GM19240 (cell line): ENCODE results near the gene SH3YL1.

ENCODE experiments used
- DNase-seq: peaks from one replicate; pipeline ENCODE4 v3.0.0; 2011; ENCODE audit warnings: low spot score; ENCODE audit not compliant: insufficient read length

Gene SH3YL1, protein sequence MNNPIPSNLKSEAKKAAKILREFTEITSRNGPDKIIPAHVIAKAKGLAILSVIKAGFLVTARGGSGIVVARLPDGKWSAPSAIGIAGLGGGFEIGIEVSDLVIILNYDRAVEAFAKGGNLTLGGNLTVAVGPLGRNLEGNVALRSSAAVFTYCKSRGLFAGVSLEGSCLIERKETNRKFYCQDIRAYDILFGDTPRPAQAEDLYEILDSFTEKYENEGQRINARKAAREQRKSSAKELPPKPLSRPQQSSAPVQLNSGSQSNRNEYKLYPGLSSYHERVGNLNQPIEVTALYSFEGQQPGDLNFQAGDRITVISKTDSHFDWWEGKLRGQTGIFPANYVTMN

DNA sequence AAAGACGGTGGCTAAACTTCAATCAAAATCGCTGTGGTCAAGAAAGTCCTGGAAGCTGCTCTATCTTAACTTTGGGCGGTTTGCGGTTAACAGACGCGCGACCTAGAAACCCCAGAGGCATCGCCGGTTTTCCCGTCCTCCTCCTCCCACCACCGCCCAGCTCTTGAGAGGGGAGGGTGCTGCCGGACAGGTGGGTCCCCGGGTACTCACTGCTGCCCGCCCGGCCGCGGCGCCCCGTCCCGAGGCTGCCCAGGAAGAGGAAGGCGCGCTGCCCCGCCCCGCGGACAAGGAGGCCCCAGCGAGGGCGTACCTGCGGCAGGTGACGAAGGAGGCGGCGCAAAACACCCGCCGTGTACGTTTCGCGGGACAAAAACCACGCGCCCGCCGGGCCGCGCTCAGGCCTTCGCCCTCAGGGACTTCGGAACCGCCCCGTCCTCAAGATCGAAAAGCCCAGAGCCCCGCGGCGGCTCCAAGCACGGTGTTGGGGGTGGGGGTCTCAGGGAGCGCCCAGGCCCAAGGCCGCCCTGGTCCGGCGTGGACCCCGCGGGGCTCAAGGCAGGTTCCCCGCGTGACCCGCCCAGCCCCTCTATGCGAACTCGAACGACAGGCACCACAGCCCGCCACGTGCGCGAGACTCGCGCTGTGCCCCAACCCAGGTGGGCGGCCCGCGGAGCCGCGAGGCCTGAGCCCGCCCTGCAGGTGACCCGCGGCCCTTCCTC, at the start of gene SH3YL1:
Gene SH3YL1, minus strand, starts transcription at position 259 of the 719 bp plus-strand sequence. Its CDS starts 48 bp downstream, at position 211.
- DNase-seq: no peak

DNA sequence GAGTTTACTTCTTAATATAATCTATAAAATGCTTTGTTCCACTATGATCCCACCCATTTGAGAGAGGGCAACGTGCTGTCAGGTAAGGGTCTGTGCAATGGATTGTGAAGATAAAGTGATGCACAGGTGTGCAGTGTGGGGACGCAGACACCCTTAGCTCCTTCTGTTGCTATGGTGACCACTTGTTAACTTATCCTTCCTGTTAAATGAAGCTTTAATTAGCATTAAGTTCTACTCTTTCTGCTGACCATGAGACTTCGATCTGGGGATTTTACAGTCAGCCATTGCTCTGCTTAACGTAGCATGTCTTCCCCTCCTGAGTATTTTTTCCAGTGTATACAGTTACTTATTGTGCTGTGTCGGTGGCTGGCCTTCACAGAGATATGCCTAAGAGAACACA, 47.2 kb upstream of the SH3YL1 start:
- no peak for DNase-seq

DNA sequence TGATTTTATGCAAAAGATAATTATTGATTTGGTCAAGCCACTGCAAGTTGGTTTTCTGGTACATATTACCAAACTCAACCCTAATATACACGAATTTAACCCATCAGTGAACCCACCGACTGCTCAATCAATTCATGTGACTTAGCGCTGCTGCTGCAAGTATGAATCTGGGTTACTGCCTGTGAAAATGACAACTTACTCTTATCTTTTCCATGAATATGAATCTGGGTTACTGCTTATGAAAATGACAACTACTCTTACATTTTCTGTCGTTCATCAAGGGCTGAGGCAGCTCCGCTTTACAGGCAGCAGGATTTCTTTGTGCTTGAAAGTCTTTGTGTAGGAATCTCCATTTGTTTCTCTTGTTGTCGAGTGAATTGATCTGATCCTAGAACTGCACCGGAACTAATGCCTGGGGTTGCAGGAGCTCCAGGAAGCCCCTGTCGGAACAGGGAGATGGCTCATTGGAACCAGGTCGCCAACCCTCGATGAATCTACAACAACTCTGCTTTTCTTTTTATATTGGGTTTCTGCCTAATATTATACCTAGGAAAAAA, 46.2 kb upstream of the SH3YL1 start:
- no peak for DNase-seq

DNA sequence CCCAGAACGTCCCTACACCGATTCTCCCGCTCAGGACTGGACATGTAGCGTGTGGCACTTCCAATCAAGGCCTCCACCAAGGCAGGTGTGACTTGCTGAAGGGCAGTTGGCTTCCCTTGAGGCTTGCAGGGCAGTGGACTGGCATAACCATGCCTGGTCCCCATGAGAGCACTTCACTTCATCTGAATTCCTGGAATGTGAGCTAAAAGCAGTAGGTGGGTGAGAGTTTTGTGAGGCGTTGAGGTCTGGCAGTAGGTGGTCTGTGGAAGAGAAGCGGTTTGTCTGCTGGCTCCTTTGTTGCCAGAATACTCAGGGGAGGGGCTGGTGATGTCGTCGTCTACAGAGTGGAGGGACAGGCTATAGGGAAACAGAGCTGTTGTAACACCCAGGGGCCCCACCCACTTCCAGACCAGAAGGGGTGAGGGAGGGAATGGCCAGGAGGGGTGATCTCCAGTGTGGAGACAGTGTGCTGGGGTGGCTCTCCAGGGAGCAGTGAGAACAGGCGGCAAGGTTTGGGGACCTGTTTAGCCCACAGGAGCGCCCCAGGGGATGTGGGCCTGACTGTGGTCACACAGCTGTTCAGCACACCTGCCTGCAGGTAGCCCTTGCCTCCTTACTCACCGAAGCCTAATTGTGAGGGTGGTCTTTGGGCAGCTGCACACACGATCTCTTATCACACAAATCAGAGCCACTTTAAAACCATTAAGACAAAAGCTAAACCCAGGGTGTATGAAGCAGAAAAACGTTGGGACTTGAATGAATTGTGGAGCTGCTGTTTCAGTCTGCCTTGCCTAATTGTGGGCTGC, 45.5 kb upstream of the SH3YL1 start:
- DNase-seq: no peak

DNA sequence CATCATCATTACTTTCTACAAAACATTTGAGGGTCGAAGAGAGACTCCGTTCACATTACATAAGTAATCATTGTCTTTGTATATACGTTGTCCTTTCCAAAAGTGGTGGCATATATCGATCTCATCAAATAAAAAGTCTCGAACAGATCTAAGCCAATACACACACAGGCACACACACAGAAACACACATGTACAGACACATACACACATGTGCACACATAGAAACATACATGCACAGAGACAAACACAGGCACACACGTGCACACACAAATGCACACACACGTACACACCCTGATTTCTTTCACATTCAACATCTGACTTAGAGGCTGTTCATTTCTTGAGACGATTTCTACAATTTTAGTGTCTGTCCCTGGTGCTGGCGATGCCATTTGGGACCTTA, 41.5 kb upstream of the SH3YL1 start:
- DNase-seq: no peak

DNA sequence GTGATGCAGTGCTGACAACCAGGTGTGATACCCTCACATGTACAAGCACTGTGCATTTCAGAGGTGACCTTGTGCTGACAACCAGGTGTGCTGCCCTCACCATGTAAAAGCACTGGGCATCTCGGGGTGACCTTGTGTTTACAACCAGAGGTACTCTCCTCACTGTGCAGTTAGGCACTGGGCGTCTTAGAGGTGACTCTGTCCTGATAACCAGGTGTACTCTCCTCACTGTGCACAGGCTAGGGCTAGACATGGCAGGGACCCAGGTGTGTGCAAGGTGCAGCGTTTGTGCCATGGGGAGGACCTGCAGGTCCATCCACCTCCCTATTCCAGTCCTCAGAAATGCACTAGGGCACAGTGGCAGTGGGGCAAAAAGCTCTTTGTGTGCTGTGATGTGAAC, 32.5 kb upstream of the SH3YL1 start:
- DNase-seq: no peak

DNA sequence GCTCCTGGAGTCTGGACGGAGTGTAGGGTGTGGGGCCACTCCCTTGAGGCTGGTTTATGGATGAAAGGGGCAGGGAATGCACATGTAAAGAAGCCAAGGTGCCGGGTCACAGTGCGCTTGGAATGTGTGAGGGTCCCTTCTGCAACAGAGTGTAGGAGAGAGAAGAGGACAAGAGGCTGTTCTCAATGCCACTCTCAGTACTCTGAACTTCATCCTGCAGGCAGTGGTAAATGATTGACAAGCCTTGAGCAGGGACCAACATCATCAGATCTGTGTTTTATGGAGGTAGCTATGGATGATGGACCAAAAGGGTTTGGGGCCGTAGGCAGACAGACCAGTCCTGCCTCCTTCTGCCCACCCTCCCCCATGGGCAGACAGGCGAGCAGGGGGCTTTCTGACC, 31.3 kb upstream of the SH3YL1 start:
- DNase-seq: no peak

DNA sequence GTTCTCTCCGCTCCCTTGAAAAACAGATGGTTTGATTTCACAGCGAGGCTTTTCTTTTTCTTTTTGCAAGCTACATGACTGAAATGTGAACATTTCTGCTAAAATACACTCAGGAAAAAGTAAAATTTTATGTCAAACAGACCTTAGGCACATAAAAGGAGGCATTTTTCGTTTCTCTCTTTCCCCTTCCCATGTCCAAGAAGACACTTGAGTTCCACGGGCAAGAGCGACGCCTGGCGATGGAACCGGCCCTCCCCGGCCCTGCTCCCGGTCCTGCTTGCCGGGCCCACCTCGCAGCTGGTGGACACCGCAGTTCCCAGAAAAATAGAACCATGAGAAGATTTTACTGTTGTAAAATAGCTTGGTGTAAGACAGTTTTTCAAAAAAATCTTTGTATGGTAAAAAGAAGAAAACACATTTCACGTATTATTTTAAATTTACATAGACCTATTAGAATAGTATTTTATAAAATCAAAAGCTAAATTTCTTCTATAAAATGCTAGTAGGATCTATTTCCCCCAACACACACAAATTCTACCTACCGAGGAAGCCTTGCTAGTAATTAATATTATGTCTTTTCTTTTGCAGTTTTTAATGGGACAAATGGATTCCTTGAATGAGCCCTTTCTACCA, 26.4 kb upstream of the SH3YL1 start:
- DNase-seq: no peak

DNA sequence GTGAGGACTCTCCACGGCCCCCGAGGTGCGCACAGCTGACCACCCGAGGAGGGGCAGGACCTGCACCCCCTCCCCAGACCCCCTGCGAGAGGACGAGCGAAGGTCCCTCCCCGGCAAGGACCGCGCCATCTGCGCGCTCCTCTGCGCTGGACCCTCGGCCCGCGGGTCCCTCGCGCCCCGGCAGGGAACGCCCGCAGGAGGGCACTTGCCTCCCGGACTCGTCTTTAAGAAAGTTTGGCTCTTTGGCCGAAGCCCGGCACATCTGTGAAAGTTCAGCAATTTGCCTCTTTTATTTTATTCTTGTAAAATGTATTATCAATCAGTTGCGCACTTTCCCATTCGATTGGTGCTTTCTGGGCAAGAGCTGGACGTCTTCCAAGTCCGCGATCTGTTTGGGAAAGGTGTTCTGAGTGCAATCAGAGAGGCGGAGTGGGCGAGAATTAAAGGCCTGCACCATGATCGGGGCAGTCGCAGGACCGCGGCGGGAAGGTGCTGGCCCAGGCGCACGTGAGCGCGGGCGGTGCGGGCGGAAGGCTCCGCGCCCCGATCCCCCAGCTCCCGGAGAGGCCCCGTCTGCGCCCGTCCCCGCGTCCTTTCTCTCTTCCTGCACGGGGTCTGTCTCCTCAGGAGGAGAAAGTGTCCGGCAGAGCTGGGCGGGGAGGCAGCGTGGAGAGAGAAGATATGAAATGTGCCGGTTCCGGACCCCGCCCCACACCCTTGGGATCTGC, 25.7 kb upstream of the SH3YL1 start:
- DNase-seq: no peak

DNA sequence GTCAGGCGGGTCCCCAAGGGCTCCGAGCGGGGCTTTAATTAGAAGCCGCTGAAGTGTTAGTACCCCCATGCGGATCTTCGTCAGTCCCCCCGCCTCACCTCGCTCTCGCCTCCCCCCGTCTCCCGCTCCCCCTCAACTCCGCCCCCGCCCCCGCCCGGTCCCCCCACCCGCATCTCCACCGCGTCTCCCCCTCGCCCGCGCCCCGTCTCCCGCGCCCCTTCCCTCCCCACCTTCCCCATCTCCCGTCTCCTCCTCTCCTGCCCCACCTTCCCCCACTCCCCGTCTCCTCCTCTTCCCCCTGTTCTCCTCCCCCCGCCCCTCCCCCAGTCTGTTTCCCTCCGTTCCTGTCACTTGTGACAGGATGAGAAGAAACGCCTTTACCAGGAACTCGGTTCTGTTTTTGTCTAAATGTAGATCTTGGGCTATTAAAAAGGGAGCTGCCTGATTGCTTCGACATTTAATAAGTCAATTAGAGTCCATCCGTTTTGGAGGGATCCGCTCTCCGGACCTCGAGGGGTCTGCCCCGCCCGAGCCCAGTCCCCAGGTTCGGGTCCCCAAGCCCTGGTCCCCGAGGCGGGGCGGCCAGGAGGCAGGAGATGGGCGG, 25.0 kb upstream of the SH3YL1 start:
- DNase-seq: no peak

DNA sequence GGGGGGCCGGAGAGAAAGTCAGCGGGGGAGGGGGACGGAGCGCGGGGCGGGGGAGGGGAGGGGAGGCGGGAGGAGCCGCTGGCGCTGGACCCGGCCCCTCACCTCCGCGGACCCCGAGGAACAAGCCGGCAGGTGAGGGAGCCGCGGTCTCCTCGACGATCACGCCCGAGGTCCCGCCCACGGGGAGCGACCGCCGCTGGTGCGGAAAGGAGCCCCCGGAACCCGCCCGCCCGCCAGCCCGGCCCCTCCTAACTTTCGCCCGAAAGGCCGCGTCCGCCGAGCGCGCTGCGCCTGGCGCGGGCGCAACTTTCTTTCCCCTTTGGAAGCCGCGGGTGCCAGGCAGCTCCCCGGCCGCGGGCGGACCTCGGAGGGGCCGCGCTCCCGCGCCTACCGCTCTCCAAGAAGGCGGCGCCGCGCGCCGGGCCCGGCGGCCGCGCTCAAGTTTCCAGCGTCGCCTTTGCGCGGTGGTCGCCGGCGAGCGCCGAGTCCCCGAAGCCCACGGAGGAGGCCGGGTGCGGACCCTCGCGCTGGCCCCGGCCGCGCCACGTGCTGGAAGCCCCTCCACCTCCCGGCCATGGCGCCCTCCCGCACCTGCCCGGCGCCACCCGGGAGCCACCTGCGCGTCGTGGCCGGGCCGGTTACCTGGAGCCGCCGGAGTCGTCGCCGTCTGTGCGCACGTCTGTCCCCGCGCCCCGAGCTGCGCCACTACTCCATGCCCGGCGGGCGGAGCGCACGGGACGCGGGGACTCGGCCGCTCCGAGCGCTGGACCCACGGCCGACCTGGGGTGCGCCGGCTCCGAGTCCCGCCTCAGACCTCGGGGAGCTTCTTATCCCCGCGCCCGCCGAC, 24.3 kb upstream of the SH3YL1 start, which contains the start of gene ALKAL2:
Gene ALKAL2, minus strand, starts transcription at position 181 of the 847 bp plus-strand sequence. CDS start 256 bp downstream, outside the sequence.
- no peak for DNase-seq

DNA sequence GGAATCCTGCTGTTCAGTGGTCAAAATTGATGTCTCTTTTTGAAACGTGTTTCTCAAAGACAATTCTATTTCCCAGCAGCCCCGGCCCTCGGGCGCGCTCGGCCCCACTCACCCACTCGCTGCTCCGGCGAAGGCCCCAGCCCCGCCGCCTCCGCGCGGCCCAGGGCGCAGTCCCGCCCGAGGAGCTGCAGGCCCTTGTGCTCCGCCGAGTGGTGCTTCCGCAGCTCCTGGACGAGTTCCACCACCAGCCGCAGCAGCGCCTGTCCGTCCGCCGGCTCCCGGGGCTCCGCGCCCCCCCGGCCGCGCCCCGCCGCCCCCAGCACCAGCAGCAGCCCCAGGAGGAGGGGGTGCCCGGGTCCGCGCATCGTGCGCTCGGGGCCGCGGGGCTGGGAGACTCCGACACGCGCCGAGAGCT, 23.6 kb upstream of the SH3YL1 start:
- no peak for DNase-seq

DNA sequence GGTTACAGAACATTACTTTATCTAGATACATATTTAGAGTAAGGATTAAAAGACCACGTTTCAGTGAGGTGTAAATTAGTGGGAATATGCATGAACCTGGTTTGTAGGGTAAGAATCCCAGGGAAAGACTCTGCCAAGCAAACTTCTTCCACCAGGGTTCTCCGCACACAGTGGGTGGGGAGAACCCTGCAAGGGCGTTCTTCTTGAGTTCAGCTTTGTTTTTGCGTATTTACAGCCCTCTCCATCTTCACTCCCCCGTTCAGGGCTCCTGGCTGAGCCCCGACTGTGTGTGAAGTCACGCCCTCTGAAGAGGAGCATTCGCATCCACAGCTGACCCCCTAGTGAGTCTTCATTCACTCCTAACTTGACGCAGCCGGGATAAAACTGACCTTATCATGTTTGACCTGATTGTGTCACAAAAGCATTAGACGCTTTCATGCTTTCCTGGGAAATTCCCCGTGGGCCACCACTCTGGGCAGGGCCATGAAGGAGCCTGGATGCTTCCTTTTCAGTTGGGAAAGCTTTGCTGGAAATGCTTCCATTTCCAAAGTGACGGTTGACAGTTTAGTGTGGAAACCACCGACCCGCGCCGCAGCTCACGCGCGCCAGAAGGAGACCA, 23.1 kb upstream of the SH3YL1 start:
- DNase-seq: no peak

DNA sequence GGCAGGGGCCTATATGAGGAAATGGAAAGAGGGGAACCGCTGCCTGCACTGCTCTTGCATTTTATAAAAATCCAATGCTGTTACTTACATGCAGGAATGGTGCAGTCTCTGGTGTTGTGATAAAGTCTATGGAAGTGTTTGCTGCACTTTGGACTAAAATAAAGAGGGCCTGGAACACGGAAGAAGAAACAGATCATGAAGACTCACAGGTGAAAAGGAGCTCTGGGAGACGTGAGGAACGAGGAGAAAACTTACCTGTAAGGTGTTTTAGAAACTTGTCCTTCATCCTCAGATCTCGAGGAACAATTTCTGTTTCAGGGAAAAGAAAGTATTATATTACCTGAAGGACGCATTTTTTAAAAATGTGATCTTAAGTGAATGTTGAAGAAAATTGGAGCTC, 22.2 kb upstream of the SH3YL1 start:
- no peak for DNase-seq

DNA sequence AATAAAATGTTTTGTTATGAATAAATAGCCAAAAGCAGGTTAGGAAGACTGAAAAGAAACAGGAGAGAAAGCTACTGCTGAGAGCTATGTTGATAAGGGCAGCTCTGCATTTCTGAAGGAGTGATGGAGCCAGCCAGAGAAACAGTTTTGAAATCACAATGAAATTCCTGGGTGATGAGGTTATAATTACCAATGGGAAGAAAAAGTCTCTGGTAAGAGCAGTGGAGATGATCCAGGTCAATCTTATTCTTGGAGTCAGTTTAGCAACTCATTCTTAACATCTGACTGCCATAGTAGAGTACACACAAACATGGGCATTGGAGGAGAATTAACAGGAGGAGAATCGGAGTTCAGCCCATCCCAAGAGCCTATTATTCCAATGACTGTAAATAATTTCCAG, 21.7 kb upstream of the SH3YL1 start:
- DNase-seq: no peak

DNA sequence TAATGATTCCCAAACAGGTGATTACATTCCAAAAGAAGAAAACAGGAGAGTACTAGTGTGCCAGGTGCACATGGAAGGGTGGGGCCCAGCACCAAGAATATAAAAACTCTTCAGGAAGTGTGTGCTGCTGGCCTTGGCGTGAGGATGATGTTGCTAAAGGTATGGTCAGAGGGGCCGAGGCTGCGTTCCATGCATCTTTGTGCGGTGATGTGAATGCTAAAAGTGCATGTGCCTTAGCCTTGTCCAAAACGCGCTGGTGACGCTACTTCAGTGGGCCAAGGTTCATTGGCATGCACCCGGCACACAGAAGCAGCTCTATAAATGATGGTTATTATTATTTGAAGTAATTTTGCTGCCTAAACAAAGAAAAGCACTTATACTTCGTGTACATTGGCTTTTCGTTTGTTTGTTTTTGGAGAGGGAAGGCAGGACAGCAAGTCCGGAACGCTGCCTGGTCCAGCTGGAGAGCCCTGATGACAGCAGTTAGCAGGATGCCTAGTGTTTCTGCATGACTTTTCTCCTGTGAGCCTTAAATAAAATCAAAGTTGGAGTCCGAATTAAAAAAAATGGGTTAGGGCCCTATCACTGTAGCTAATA, 21.2 kb upstream of the SH3YL1 start:
- DNase-seq: no peak

DNA sequence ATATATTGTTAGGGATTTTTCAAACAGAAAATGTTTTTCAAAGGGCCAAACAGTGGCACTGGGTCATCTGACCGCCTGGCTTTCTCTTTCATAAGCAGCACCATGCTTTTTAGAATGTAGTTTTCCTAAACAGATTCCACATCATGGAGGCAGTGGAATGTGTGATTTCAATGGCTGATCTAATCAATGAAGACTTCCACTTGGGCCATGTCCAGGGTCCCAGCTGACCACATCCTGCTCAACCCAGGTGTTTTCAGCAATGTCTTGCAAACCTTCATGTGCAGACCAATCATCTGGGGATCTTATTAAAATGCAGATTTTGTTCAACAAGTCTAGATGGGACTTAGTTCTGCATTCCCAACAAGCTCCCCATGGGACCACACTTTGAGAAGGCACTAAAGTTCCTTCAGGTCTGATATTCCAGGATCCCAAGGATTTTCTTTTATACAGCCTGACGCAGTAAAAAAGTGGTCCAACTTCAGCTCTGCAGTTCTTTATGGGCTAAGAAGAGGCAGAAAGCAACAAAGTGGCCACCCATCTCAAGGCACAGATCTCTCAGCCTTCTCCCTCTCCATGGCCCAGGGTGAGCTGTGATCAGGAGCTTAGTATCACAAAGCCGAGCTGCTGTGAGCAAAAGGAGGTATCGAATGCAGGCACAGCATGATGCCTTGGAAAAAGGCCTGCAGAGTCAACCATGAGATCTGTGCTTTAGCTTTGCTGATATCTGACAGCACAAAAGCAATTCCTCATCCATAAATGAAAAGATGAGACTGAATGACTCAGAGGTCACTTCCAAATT, 20.4 kb upstream of the SH3YL1 start:
- DNase-seq: no peak
